GM12878 (cell line): Measurements from ENCODE around the gene IFIH1. TPM values are rescaled to one million over a fixed set of nuclear protein-coding genes. Genes with fewer than 3 reads are reported as not detected.

ENCODE experiments used
- ATAC-seq: fragments of 200-7000 bp; cut with Tn5 transposase; 3 replicates; pipeline ENCODE4 v1.9.1; 2020; ENCODE audit warnings: mild to moderate bottlenecking, moderate library complexity
- BruUV-seq: library from RNA; stranded (reverse); fragments of 400-500 nt; replicated peaks from 2 replicates; lab custom pipeline; 2021; lab: Mats Ljungman, UMichigan
- CTCF ChIA-PET: fragments of 300-600 bp; sonication (Branson Sonifier 250); formaldehyde crosslinking; extraction: SDS; loops from one replicate; lab custom pipeline; 2021; ENCODE audit warnings: inconsistent platforms; lab: Yijun Ruan, JAX
- POLR2A ChIA-PET: fragments of 350-600 bp; formaldehyde crosslinking; extraction: SDS; loops from one replicate; lab custom pipeline; 2021; ENCODE audit warnings: inconsistent platforms; lab: Charles Lee
- RAD21 ChIA-PET: fragments of 300-600 bp; sonication (Branson Sonifier 250); formaldehyde crosslinking; loops from one replicate; lab custom pipeline; 2023; ENCODE audit warnings: antibody characterized with exemption; ENCODE audit not compliant: unreplicated experiment; lab: Charles Lee
- SMC1A ChIA-PET: fragments of 300-600 bp; sonication (Branson Sonifier 250); formaldehyde crosslinking; loops from one replicate; lab custom pipeline; 2023; ENCODE audit not compliant: unreplicated experiment, uncharacterized antibody; lab: Charles Lee
- DNase-seq: peaks from one replicate; pipeline ENCODE4 v3.0.0-alpha.2; 2011; ENCODE audit warnings: low read depth, low spot score
- FAIRE-seq: peaks from 3 replicates; lab custom pipeline; 2011; peaks lifted over from hg19 to GRCh38; lab: Jason Lieb, UNC
- H2AFZ ChIP-seq: 2 replicates; pipeline ENCODE4 v1.6.0; 2011; ENCODE audit warnings: low read depth, low read length, control low read depth; ENCODE audit not compliant: control insufficient read depth
- H3K27ac ChIP-seq: 2 replicates; pipeline ENCODE4 v1.5.1; 2011; ENCODE audit warnings: control low read depth; ENCODE audit not compliant: control insufficient read depth, insufficient read depth
- H3K27me3 ChIP-seq, 2 experiments: replicated peaks in 1 of 2; 2 replicates each; pipeline versions ENCODE4 v1.6.0 to v1.6.1; 2011; ENCODE audit warnings: low read length in 1 of 2; ENCODE audit not compliant: control insufficient read depth in 2 of 2, insufficient read depth in 2 of 2
- H3K36me3 ChIP-seq, 2 experiments: 2 replicates each; pipeline ENCODE4 v1.5.1; 2011; ENCODE audit warnings: low read length in 1 of 2; ENCODE audit not compliant: control insufficient read depth in 2 of 2, insufficient read depth in 2 of 2
- H3K4me1 ChIP-seq: 2 replicates; pipeline ENCODE4 v1.6.1; 2011; ENCODE audit warnings: mild to moderate bottlenecking, low read length, moderate library complexity, mixed read lengths; ENCODE audit not compliant: control insufficient read depth, insufficient read depth
- H3K4me2 ChIP-seq: 2 replicates; pipeline ENCODE4 v1.6.0; 2011; ENCODE audit warnings: control low read depth; ENCODE audit not compliant: control insufficient read depth, insufficient read depth
- H3K4me3 ChIP-seq: fragments of 200-600 bp; sonication (generic); 2 replicates; pipeline ENCODE4 v1.5.1; 2016
- H3K79me2 ChIP-seq: 2 replicates; pipeline ENCODE4 v1.6.0; 2011; ENCODE audit warnings: low read length; ENCODE audit not compliant: control insufficient read depth, insufficient read depth
- H3K9ac ChIP-seq: 2 replicates; pipeline ENCODE4 v1.8.0; 2011; ENCODE audit warnings: low read length, control low read depth, mixed read lengths; ENCODE audit not compliant: control insufficient read depth, insufficient read depth
- H3K9me3 ChIP-seq: replicated peaks from 3 replicates; pipeline ENCODE4 v1.5.1; 2011; ENCODE audit warnings: mild to moderate bottlenecking, low read length; ENCODE audit not compliant: control insufficient read depth, insufficient read depth
- H4K20me1 ChIP-seq: 2 replicates; pipeline ENCODE4 v1.6.0; 2011; ENCODE audit not compliant: control insufficient read depth, insufficient read depth
- CBX5 ChIP-seq: sonication (generic); IDR thresholded peaks from 2 replicates; pipeline ENCODE4 v1.6.1; 2016; ENCODE audit warnings: low read depth, moderate library complexity, mild to moderate bottlenecking, inconsistent platforms
- CHD1 ChIP-seq: IDR thresholded peaks from 2 replicates; pipeline ENCODE4 v1.6.1; 2012; ENCODE audit warnings: low read depth, low read length, improper control_type of control experiment
- FOS ChIP-seq: IDR thresholded peaks from 3 replicates; pipeline ENCODE4 v1.6.1; 2011; ENCODE audit warnings: borderline replicate concordance; ENCODE audit not compliant: insufficient read length; ENCODE audit errors: extremely low read depth
- HSF1 ChIP-seq: fragments of 150-350 bp; IDR thresholded peaks from 2 replicates; pipeline ENCODE4 v1.6.1; 2014; ENCODE audit warnings: mild to moderate bottlenecking, low read depth, low read length
- IKZF2 ChIP-seq, 2 experiments: fragments of 450-650 bp; IDR thresholded peaks; 2 replicates each; pipeline ENCODE4 v1.6.1; 2017; ENCODE audit warnings: mild to moderate bottlenecking in 2 of 2, moderate library complexity in 2 of 2
- NR2C1 ChIP-seq: fragments of 450-650 bp; IDR thresholded peaks from 2 replicates; pipeline ENCODE4 v1.6.1; 2017; ENCODE audit warnings: antibody characterized with exemption, mild to moderate bottlenecking, moderate library complexity
- RAD51 ChIP-seq: fragments of 450-650 bp; IDR thresholded peaks from 2 replicates; pipeline ENCODE4 v1.6.1; 2016; ENCODE audit warnings: moderate library complexity, mild to moderate bottlenecking, inconsistent platforms
- SIN3A ChIP-seq: IDR thresholded peaks from 2 replicates; pipeline ENCODE4 v1.6.1; 2012; ENCODE audit warnings: low read depth, low read length, improper control_type of control experiment
- SMARCA5 ChIP-seq: fragments of 450-650 bp; IDR thresholded peaks from 2 replicates; pipeline ENCODE4 v1.6.1; 2017; ENCODE audit warnings: mild to moderate bottlenecking
- WRNIP1 ChIP-seq: IDR thresholded peaks from 2 replicates; pipeline ENCODE4 v1.6.1; 2011; ENCODE audit warnings: low read depth, low read length, improper control_type of control experiment, borderline replicate concordance
- ZNF622 ChIP-seq: fragments of 450-650 bp; IDR thresholded peaks from 2 replicates; pipeline ENCODE4 v1.6.1; 2017; ENCODE audit warnings: mild to moderate bottlenecking, inconsistent platforms
- WGBS: methylation state at CpG from one replicate; pipeline ENCODE4 v1.1.6; 2016; ENCODE audit warnings: low lambda C conversion rate; ENCODE audit not compliant: insufficient replicate concordance, insufficient coverage; ENCODE audit errors: missing lambda C conversion rate; 5-methylcytosine and 5-hydroxymethylcytosine counted together
- in situ Hi-C: fragments of 300-500 bp; cut with MboI; formaldehyde crosslinking; loops from 9 replicates; pipeline ENCODE4 v1.14.3; 2018; ENCODE audit warnings: mixed read lengths
- intact Hi-C: fragments of 100-400 bp; cut with micrococcal nuclease; formaldehyde crosslinking; loops from one replicate; pipeline ENCODE4 v1.14.2; 2022; ENCODE audit not compliant: unreplicated experiment
- polyA plus RNA-seq, 11 experiments: library from polyadenylated mRNA; depleted of rRNA in 4 of 11; unstranded in 6 of 11; stranded (reverse) in 5 of 11; fragments of >200 nt; fragmentation: Nextera tagmentation in 4 of 11; fragmentation: Illumina TruSeq in 1 of 11; extraction: Ambion mirVana in 4 of 11; extraction: Trizol in 1 of 11; gene quantifications; 1 replicate in 1 of 11; 2 replicates in 10 of 11; pipeline versions ENCODE4 v1.2.1 to v1.2.3, GENCODE V29; 2011 to 2016; ENCODE audit warnings: inconsistent platforms in 2 of 11, missing spikeins in 2 of 11, low read depth in 1 of 11
- total RNA-seq, 4 experiments: library from RNA; depleted of rRNA in 3 of 4; stranded (reverse); fragments of >200 nt in 3 of 4; fragmentation: Illumina TruSeq in 1 of 4; extraction: Trizol in 1 of 4; gene quantifications; 2 replicates each; pipeline versions ENCODE4 v1.2.1 to v1.2.3, GENCODE V29; 2013 to 2021
- TF ChIP-seq, protein P1 (sequence below): fragments of 450-650 bp; IDR thresholded peaks from 2 replicates; pipeline ENCODE4 v1.6.1; 2017; ENCODE audit warnings: mild to moderate bottlenecking, moderate library complexity

Gene IFIH1
- total and polyA plus RNA-seq, 10 of the 15 experiments (the other 5 are each of a cell fraction or from before 2014, with no cell fraction given), result 12.5 to 40.9 (median 28.8) TPM

DNA sequence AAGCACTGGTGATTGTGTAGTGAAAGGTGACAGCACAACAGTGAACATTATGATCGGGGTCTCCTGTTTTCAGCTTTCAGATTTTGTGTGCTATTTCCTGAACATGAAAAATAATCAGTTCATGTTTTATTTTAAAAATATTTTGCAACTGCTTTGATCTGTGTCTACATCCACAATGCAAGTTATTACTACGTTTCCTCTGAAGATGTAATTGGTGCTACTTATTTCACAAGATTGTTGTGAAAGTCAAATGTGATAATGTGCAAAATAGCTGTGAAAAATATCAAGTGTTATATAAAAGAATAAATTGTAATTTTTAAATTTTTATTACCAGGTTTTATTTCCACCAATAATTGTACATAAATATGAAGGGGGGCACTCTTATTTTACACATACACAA lies 19.4 kb upstream of the IFIH1 start:
- 69% methylated on average over 2 of the region's 2 CpGs for WGBS
- SMC1A ChIA-PET, result interaction anchor here (1.0 to 7.8 kb wide), 3 partner anchors 21 to 117 kb away, joined by 3 to 84 read pairs (median 3); no protein-coding TSS in a partner anchor
- H3K4me2 ChIP-seq, result no peak overlapping the region
- H3K4me1 ChIP-seq, result no peaks in the 10 kb centered on the region
- POLR2A ChIA-PET, result interaction anchor here (1.2 kb wide), 1 partner anchor 10 kb away, joined by 5 read pairs; no protein-coding TSS in a partner anchor
- H2AFZ ChIP-seq, result no peak overlapping the region
- DNase-seq, result no peak
- H4K20me1 ChIP-seq, result no peaks in the 10 kb centered on the region
- H3K9me3 ChIP-seq, result no peaks in the 10 kb centered on the region
- peaks cover 0 to 5% of the 10 kb centered on the region in 2 experiments; a peak in 1 of 4 replicates for H3K36me3 ChIP-seq
- no peaks in the 10 kb centered on the region for H3K79me2 ChIP-seq
- in situ Hi-C loops (no loop called here), intact Hi-C loops (no loop called here)
- no TSS peak for BruUV-seq
- ATAC-seq, result no peak
- H3K9ac ChIP-seq, result no peak overlapping the region
- H3K27ac ChIP-seq, result no peak overlapping the region
- no peaks in the 10 kb centered on the region for H3K27me3 ChIP-seq
- no peak for TF ChIP-seq FOS
- TF ChIP-seq SMARCA5, result no peak
- no peak for TF ChIP-seq ZNF622
- no peak for TF ChIP-seq CBX5
- no peak for TF ChIP-seq WRNIP1
- no peak for TF ChIP-seq RAD51
- TF ChIP-seq SIN3A, result no peak
- TF ChIP-seq CHD1, result no peak
- no peak for TF ChIP-seq NR2C1
- TF ChIP-seq, protein P1, sequence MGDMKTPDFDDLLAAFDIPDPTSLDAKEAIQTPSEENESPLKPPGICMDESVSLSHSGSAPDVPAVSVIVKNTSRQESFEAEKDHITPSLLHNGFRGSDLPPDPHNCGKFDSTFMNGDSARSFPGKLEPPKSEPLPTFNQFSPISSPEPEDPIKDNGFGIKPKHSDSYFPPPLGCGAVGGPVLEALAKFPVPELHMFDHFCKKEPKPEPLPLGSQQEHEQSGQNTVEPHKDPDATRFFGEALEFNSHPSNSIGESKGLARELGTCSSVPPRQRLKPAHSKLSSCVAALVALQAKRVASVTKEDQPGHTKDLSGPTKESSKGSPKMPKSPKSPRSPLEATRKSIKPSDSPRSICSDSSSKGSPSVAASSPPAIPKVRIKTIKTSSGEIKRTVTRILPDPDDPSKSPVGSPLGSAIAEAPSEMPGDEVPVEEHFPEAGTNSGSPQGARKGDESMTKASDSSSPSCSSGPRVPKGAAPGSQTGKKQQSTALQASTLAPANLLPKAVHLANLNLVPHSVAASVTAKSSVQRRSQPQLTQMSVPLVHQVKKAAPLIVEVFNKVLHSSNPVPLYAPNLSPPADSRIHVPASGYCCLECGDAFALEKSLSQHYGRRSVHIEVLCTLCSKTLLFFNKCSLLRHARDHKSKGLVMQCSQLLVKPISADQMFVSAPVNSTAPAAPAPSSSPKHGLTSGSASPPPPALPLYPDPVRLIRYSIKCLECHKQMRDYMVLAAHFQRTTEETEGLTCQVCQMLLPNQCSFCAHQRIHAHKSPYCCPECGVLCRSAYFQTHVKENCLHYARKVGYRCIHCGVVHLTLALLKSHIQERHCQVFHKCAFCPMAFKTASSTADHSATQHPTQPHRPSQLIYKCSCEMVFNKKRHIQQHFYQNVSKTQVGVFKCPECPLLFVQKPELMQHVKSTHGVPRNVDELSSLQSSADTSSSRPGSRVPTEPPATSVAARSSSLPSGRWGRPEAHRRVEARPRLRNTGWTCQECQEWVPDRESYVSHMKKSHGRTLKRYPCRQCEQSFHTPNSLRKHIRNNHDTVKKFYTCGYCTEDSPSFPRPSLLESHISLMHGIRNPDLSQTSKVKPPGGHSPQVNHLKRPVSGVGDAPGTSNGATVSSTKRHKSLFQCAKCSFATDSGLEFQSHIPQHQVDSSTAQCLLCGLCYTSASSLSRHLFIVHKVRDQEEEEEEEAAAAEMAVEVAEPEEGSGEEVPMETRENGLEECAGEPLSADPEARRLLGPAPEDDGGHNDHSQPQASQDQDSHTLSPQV, result no peak
- no peak for TF ChIP-seq HSF1
- TF ChIP-seq IKZF2 (IDR thresholded peaks at IDR 0.05), result no peak
- CTCF ChIA-PET, result interaction anchor here (1.0 to 8.1 kb wide), 5 partner anchors 9 to 116 kb away, joined by 5 to 194 read pairs (median 11); no protein-coding TSS in a partner anchor
- RAD21 ChIA-PET, result interaction anchor here (1.0 to 1.9 kb wide), 4 partner anchors 19 to 457 kb away, joined by 3 to 6 read pairs (median 4); no protein-coding TSS in a partner anchor
- H3K4me3 ChIP-seq, result no peak overlapping the region
- no peak for FAIRE-seq
